HEK293T (cell line): ENCODE measurements around the gene HTRA2.

Experiments
- CTCF ChIA-PET: fragments of 350-600 bp; formaldehyde crosslinking; extraction: SDS; loops from one replicate; lab custom pipeline; 2021; ENCODE audit warnings: antibody characterized with exemption, inconsistent platforms; lab: Yijun Ruan, JAX
- POLR2A ChIA-PET: fragments of 350-600 bp; formaldehyde crosslinking; extraction: SDS; loops from one replicate; lab custom pipeline; 2020; ENCODE audit warnings: antibody characterized with exemption, inconsistent platforms; lab: Yijun Ruan, JAX
- DNase-seq: peaks from one replicate; pipeline ENCODE4 v3.0.0; 2012; ENCODE audit warnings: mixed read lengths; ENCODE audit errors: extremely low spot score
- ARNT ChIP-seq: fragments of 450-650 bp; IDR thresholded peaks from 2 replicates; pipeline ENCODE4 v1.6.1; 2017; ENCODE audit warnings: mild to moderate bottlenecking
- BHLHE40 ChIP-seq: fragments of 450-650 bp; IDR thresholded peaks from 2 replicates; pipeline ENCODE4 v1.6.1; 2016; ENCODE audit warnings: mild to moderate bottlenecking, moderate library complexity, borderline replicate concordance
- CTBP1 ChIP-seq: fragments of 450-650 bp; IDR thresholded peaks from 2 replicates; pipeline ENCODE4 v1.6.1; 2016; ENCODE audit warnings: borderline replicate concordance
- ELF4 ChIP-seq: fragments of 450-650 bp; IDR thresholded peaks from 2 replicates; pipeline ENCODE4 v1.6.1; 2017; ENCODE audit warnings: antibody characterized with exemption
- FOXA1 ChIP-seq: fragments of 450-650 bp; IDR thresholded peaks from 2 replicates; pipeline ENCODE4 v1.6.1; 2016; ENCODE audit warnings: mild to moderate bottlenecking
- FOXK2 ChIP-seq: fragments of 450-650 bp; IDR thresholded peaks from 2 replicates; pipeline ENCODE4 v1.6.1; 2016; ENCODE audit warnings: mild to moderate bottlenecking
- FOXM1 ChIP-seq: fragments of 450-650 bp; IDR thresholded peaks from 2 replicates; pipeline ENCODE4 v1.6.1; 2017; ENCODE audit warnings: mild to moderate bottlenecking, borderline replicate concordance
- HDGF ChIP-seq: fragments of 450-650 bp; IDR thresholded peaks from 2 replicates; pipeline ENCODE4 v1.6.1; 2017; ENCODE audit warnings: antibody characterized with exemption, borderline replicate concordance
- L3MBTL2 ChIP-seq: fragments of 450-650 bp; conservative IDR thresholded peaks from 2 replicates; pipeline ENCODE4 v1.6.1; 2016; ENCODE audit warnings: mild to moderate bottlenecking
- LEF1 ChIP-seq: fragments of 450-650 bp; IDR thresholded peaks from 2 replicates; pipeline ENCODE4 v1.6.1; 2017; ENCODE audit warnings: mild to moderate bottlenecking, borderline replicate concordance
- NFRKB ChIP-seq: fragments of 450-650 bp; IDR thresholded peaks from 2 replicates; pipeline ENCODE4 v1.6.1; 2016; ENCODE audit warnings: mild to moderate bottlenecking, moderate library complexity
- PKNOX1 ChIP-seq: fragments of 450-650 bp; IDR thresholded peaks from 2 replicates; pipeline ENCODE4 v1.6.1; 2016
- SP1 ChIP-seq: fragments of 450-650 bp; IDR thresholded peaks from 2 replicates; pipeline ENCODE4 v1.6.1; 2017
- SUZ12 ChIP-seq: fragments of 450-650 bp; IDR thresholded peaks from 2 replicates; pipeline ENCODE4 v1.6.1; 2016; ENCODE audit warnings: mild to moderate bottlenecking
- TARDBP ChIP-seq: fragments of 450-650 bp; IDR thresholded peaks from 2 replicates; pipeline ENCODE4 v1.6.1; 2016
- ZNF384 ChIP-seq: fragments of 450-650 bp; IDR thresholded peaks from 2 replicates; pipeline ENCODE4 v1.6.1; 2016

HTRA2 gene

DNA sequence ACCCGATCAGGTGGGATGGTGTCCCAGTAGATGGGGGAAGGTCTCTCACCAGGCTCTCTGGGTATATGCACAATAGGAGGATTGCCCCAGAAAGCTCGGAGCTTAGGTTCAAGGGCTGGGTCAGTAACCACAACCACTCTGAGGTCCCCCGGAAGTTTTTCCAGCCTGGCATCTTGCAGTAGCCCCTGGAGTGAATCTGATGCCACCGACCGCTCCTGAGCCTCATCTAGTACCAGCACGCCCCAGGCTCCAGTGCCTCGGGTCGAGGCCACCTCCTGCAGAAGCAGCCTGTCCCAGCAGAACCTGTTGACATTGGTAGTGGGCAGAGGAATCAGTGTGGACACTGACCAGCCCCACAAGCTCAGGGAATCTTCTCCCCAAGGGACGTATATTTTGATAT is 5.7 kb upstream of the HTRA2 start:
- TF ChIP-seq PKNOX1: no peak
- TF ChIP-seq SUZ12: no peak
- TF ChIP-seq TARDBP: no peak
- TF ChIP-seq FOXA1: no peak
- no peak for TF ChIP-seq CTBP1
- no peak for TF ChIP-seq ZNF384
- TF ChIP-seq SP1: no peak
- POLR2A ChIA-PET: no interaction called here
- CTCF ChIA-PET: no interaction called here
- no peak for DNase-seq

- no peak for DNase-seq
- CTCF ChIA-PET: no interaction called here
- POLR2A ChIA-PET: interaction anchor here (8.4 kb wide), 1 partner anchor 17 kb away, joined by 70 read pairs; the partner anchor contains the start of gene PCGF1
- TF ChIP-seq FOXM1: no peak
- TF ChIP-seq BHLHE40: no peak
- TF ChIP-seq SUZ12: no peak
- TF ChIP-seq HDGF: no peak
- no peak for TF ChIP-seq PKNOX1
- TF ChIP-seq FOXK2: no peak
- no peak for TF ChIP-seq L3MBTL2
- no peak for TF ChIP-seq FOXA1
- TF ChIP-seq LEF1: no peak
- TF ChIP-seq ARNT: no peak
- no peak for TF ChIP-seq SP1
Observed at GRCh38 chr2:74524955-74525716, 4.6 kb upstream of the HTRA2 start.

DNA sequence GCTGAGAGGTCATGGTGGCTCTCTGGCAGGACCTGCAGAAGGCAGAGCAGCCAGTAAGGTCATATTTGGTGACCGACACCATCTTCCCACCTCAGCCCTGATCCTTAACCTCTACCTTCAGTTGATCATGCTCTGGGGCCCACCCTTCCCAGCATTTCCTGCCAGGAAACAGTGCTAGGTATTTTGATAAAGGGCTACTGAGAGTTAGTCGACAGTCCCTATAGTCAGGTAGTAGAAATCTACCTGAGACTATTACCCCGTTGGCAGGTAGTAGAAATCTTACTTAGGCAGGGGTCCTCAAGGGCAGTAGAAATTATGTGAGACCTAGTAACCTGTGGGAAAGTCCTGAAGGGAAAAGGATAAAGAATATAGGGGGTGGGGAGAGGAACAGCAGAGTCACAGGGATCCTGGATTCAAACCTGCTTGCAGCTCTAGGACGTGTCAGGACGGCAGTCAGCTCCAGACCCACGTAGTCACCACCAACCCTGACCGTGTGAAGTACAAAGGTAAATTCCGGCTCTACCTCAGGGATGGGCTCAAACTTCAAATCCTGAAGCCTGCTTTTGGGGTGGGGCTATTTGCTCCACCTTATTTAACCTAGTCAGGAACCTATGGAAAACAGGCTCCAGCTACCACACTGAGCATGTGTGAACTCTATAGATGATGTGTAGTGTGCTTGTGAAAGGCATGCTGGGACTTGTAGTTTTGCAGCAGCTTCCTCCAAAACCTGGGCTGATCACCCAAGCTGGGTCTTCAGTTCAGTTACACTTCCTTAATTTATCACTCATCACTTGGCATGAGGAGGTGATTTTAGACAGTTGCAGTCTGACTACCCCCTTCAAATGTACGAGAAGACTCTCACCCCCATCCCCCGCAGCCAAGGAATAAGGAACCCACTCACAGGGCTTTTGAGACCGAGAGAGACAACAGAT is 3.8 kb upstream of the HTRA2 start, which contains the start of gene DQX1:
Gene DQX1, minus strand, starts transcription at position 515 of the 932 bp plus-strand sequence. Its CDS starts 502 bp downstream, at position 13.
- ChIA-PET CTCF (interaction anchor here (1.0 kb wide), 1 partner anchor 63 kb away, joined by 3 read pairs; no protein-coding TSS in a partner anchor), POLR2A (interaction anchor here (1.3 to 8.4 kb wide), 2 partner anchors 18 to 44 kb away, joined by 3 to 70 read pairs; partner anchors contain the start of gene PCGF1)
- peak; percentile 51 for DNase-seq
- TF ChIP-seq ELF4 (no peak), FOXK2 (no peak), CTBP1 (no peak), PKNOX1 (no peak), FOXM1 (no peak), NFRKB (no peak), FOXA1 (no peak), BHLHE40 (no peak), SUZ12 (no peak), L3MBTL2 (no peak)

DNA sequence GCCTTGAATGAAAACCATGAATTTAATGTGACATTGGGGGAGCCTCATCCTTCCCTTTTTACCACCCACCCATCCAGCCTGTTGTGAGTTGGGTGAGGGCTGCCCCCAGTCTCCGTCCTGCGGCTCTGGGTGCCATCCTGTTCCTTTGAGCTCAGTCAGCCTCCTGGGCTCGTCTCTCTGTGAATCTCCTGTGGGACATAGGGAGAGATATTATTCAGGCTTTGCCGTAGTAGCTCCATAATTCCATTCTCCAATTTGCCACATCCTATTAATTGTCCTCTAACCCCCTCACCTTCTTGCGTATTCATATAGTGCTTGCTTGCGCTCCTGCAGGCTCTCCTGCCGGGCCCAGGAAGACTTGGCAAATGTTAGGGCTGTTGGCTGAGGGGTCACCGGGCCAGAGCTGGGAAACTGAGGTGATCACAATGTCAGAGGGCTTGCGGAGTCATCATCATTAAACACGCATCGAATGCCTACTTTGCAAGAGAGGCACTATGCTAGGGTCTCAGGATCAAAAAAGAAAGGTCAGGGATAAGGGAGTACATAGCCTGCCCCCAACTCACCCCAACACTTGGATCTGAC is 3.0 kb upstream of the HTRA2 start:
- CTCF ChIA-PET: interaction anchor here (1.0 kb wide), 1 partner anchor 62 kb away, joined by 3 read pairs; no protein-coding TSS in a partner anchor
- POLR2A ChIA-PET: interaction anchor here (1.1 to 8.4 kb wide), 3 partner anchors 17 to 44 kb away, joined by 3 to 70 read pairs (median 3); partner anchors contain the start of gene PCGF1
- no peak for TF ChIP-seq FOXM1
- TF ChIP-seq LEF1: no peak
- TF ChIP-seq BHLHE40: no peak
- no peak for TF ChIP-seq HDGF
- TF ChIP-seq SUZ12: no peak
- no peak for TF ChIP-seq CTBP1
- TF ChIP-seq ELF4: no peak
- TF ChIP-seq NFRKB: no peak
- no peak for TF ChIP-seq ZNF384
- TF ChIP-seq FOXA1: no peak
- TF ChIP-seq FOXK2: no peak
- no peak for TF ChIP-seq ARNT
- TF ChIP-seq L3MBTL2: no peak
- TF ChIP-seq PKNOX1: no peak
- no peak for TF ChIP-seq SP1
- no peak for DNase-seq

- no peak for TF ChIP-seq HDGF
- no peak for TF ChIP-seq FOXM1
- TF ChIP-seq PKNOX1: no peak
- TF ChIP-seq SP1: no peak
- TF ChIP-seq ELF4: no peak
- TF ChIP-seq L3MBTL2: no peak
- TF ChIP-seq ARNT: no peak
- no peak for TF ChIP-seq ZNF384
- no peak for TF ChIP-seq TARDBP
- DNase-seq: no peak
- ChIA-PET CTCF (no interaction called here), POLR2A (interaction anchor here (1.1 to 8.4 kb wide), 2 partner anchors 16 to 20 kb away, joined by 3 to 70 read pairs; partner anchors contain the start of gene PCGF1)
Observed at GRCh38 chr2:74527741-74528140, 2.0 kb upstream of the HTRA2 start.
